ENCODE data around the gene PDXK. TPM values are rescaled to one million over a fixed set of nuclear protein-coding genes. Genes with fewer than 3 reads are reported as not detected.

Gene PDXK
- total RNA-seq, 4 donors from 2014 or later: 45.0 to 66.0 (median 57.4) TPM

- Histone ChIP-seq H3K27me3 (no peaks in the 10 kb centered on the region), H3K36me3 (peaks cover 20% of the 10 kb centered on the region), H3K4me3 (no peak overlapping the region), H3K4me1 (peaks cover 29% of the 10 kb centered on the region), H3K27ac (no peak overlapping the region), H3K9me3 (no peaks in the 10 kb centered on the region)
- DNase-seq (ENCODE audit: low spot score in 2 of 2): no peak
- 72% methylated on average over 6 of the region's 6 CpGs for WGBS
- no peak for TF ChIP-seq POLR2AphosphoS5 (IDR thresholded peaks at IDR 0.05)
- TF ChIP-seq POLR2A (IDR thresholded peaks at IDR 0.05): no peak
- TF ChIP-seq EP300 (IDR thresholded peaks at IDR 0.05): no peak
- TF ChIP-seq CTCF (IDR thresholded peaks at IDR 0.05): no peak
Observed at GRCh38 chr21:43772425-43772821, 53.5 kb downstream of the PDXK start.

GRCh38 chr21:43774163-43774562 is 55.2 kb downstream of the PDXK start:
- 92% methylated on average over 10 of the region's 10 CpGs for WGBS
- no peaks in the 10 kb centered on the region for H3K27me3 ChIP-seq
- H3K9me3 ChIP-seq: no peaks in the 10 kb centered on the region
- H3K36me3 ChIP-seq: peaks cover 20% of the 10 kb centered on the region
- no peak overlapping the region for H3K27ac ChIP-seq
- H3K4me1 ChIP-seq: peaks cover 21% of the 10 kb centered on the region
- no peak for DNase-seq (ENCODE audit: low spot score in 2 of 2)
- H3K4me3 ChIP-seq: peak overlapping the region; percentile 91
- no peak for TF ChIP-seq CTCF (IDR thresholded peaks at IDR 0.05)
- TF ChIP-seq EP300 (IDR thresholded peaks at IDR 0.05): no peak
- no peak for TF ChIP-seq POLR2A (IDR thresholded peaks at IDR 0.05)
- no peak for TF ChIP-seq POLR2AphosphoS5 (IDR thresholded peaks at IDR 0.05)

GRCh38 chr21:43775190-43775589 is 56.3 kb downstream of the PDXK start:
- Histone ChIP-seq H3K4me3 (peak overlapping the region; percentile 91), H3K27me3 (no peaks in the 10 kb centered on the region), H3K36me3 (peaks cover 20% of the 10 kb centered on the region), H3K4me1 (peaks cover 21% of the 10 kb centered on the region), H3K27ac (peak overlapping the region; percentile 99), H3K9me3 (no peaks in the 10 kb centered on the region)
- WGBS: 64% methylated on average over 12 of the region's 12 CpGs
- no peak for TF ChIP-seq POLR2A (IDR thresholded peaks at IDR 0.05)
- no peak for TF ChIP-seq CTCF (IDR thresholded peaks at IDR 0.05)
- TF ChIP-seq POLR2AphosphoS5 (IDR thresholded peaks at IDR 0.05): no peak
- no peak for TF ChIP-seq EP300 (IDR thresholded peaks at IDR 0.05)
- no peak for DNase-seq (ENCODE audit: low spot score in 2 of 2)

GRCh38 chr21:43775795-43776430 is 57.0 kb downstream of the PDXK start, which contains the start of gene CSTB:
Gene CSTB (minus strand): TSS chr21:43776308. CDS start chr21:43776269, 39 bp downstream.
- Histone ChIP-seq H3K27me3 (no peaks in the 10 kb centered on the region), H3K9me3 (no peaks in the 10 kb centered on the region), H3K4me3 (peak within 1 kb of the TSS; percentile 91), H3K36me3 (peaks cover 20% of the 10 kb centered on the region), H3K4me1 (peaks cover 27% of the 10 kb centered on the region), H3K27ac (peak within 1 kb of the TSS; percentile 99)
- TF ChIP-seq EP300 (IDR thresholded peaks at IDR 0.05) (no peak), POLR2A (IDR thresholded peaks at IDR 0.05) (peak in 1 of 2 donors; percentile 48), CTCF (IDR thresholded peaks at IDR 0.05) (no peak), POLR2AphosphoS5 (IDR thresholded peaks at IDR 0.05) (peak in 2 of 3 donors; percentile 68 to 72)
- WGBS: 0% methylated on average over 36 of the region's 71 CpGs
- peak; percentile 90 to 94 for DNase-seq (ENCODE audit: low spot score in 2 of 2)

- no peak for DNase-seq (ENCODE audit: low spot score in 2 of 2)
Observed at GRCh38 chr21:43777953-43778352, 59.0 kb downstream of the PDXK start.

More at GRCh38 chr21:43777953-43778352, 59.0 kb downstream of the PDXK start:
- Histone ChIP-seq H3K9me3 (no peaks in the 10 kb centered on the region), H3K27me3 (no peaks in the 10 kb centered on the region), H3K4me3 (no peak overlapping the region), H3K27ac (peak overlapping the region; percentile 15), H3K4me1 (peaks cover 41% of the 10 kb centered on the region), H3K36me3 (peaks cover 15% of the 10 kb centered on the region)
- 93% methylated on average over 3 of the region's 5 CpGs for WGBS
- TF ChIP-seq EP300 (IDR thresholded peaks at IDR 0.05) (no peak), POLR2AphosphoS5 (IDR thresholded peaks at IDR 0.05) (no peak), CTCF (IDR thresholded peaks at IDR 0.05) (no peak), POLR2A (IDR thresholded peaks at IDR 0.05) (no peak)
